ENCODE measurements around the gene MECR. TPM values are rescaled to one million over a fixed set of nuclear protein-coding genes. Genes with fewer than 3 reads are reported as not detected.
A peak's percentile ranks its signal among the peaks of the same experiment; 100 is the strongest.

The MECR gene
- total and polyA plus RNA-seq, 4 experiments from 2014 or later = 12.0 to 17.1 (median 14.2) TPM

- CTCF ChIA-PET (ENCODE audit: partially characterized antibody) = no interaction called here
Observed at GRCh38 chr1:29247044-29247443, 16.3 kb upstream of the MECR start.

GRCh38 chr1:29245876-29246275, 15.1 kb upstream of the MECR start:
- Mint-ChIP-seq H3K4me1 (no peaks in the 10 kb centered on the region), H3K27ac (no peak overlapping the region), H3K27me3 (peaks cover 8 to 32% of the 10 kb centered on the region in 2 donors), H3K4me3 (no peak overlapping the region), H3K9me3 (no peaks in the 10 kb centered on the region), H3K36me3 (no peaks in the 10 kb centered on the region)
- DNase-seq = no peak
- H3K36me3 ChIP-seq (ENCODE audit: insufficient read depth, low read length) = no peaks in the 10 kb centered on the region
- H3K9me3 ChIP-seq (ENCODE audit: control insufficient read depth in 1 of 2, low read length in 2 of 2) = no peaks in the 10 kb centered on the region
- POLR2A ChIA-PET (ENCODE audit: partially characterized antibody) = no interaction called here
- H3K4me3 ChIP-seq (ENCODE audit: low read length in 2 of 2) = no peak overlapping the region
- no peak overlapping the region for H3K27ac ChIP-seq (ENCODE audit: low read depth, low read length)
- no peaks in the 10 kb centered on the region for H3K27me3 ChIP-seq (ENCODE audit: insufficient read depth, low read length)
- intact Hi-C loops (cut with micrococcal nuclease) = no loop called here
- H3K4me1 ChIP-seq (ENCODE audit: insufficient read depth, low read length) = no peaks in the 10 kb centered on the region
- CTCF ChIA-PET (ENCODE audit: partially characterized antibody) = no interaction called here

More at GRCh38 chr1:29247044-29247443, 16.3 kb upstream of the MECR start:
- no peak overlapping the region for H3K4me3 ChIP-seq (ENCODE audit: low read length in 2 of 2)
- Mint-ChIP-seq H3K36me3 (no peaks in the 10 kb centered on the region), H3K4me3 (no peak overlapping the region), H3K27ac (no peak overlapping the region), H3K27me3 (peaks cover 3 to 27% of the 10 kb centered on the region in 2 donors), H3K9me3 (no peaks in the 10 kb centered on the region), H3K4me1 (no peaks in the 10 kb centered on the region)
- no peaks in the 10 kb centered on the region for H3K27me3 ChIP-seq (ENCODE audit: insufficient read depth, low read length)
- no peaks in the 10 kb centered on the region for H3K4me1 ChIP-seq (ENCODE audit: insufficient read depth, low read length)
- intact Hi-C loops (cut with micrococcal nuclease) = no loop called here
- POLR2A ChIA-PET (ENCODE audit: partially characterized antibody) = no interaction called here
- DNase-seq = no peak
- H3K9me3 ChIP-seq (ENCODE audit: control insufficient read depth in 1 of 2, low read length in 2 of 2) = no peaks in the 10 kb centered on the region
- H3K36me3 ChIP-seq (ENCODE audit: insufficient read depth, low read length) = no peaks in the 10 kb centered on the region
- H3K27ac ChIP-seq (ENCODE audit: low read depth, low read length) = no peak overlapping the region

GRCh38 chr1:29245261-29245660, 14.5 kb upstream of the MECR start:
- CTCF ChIA-PET (ENCODE audit: partially characterized antibody) = no interaction called here
- Mint-ChIP-seq H3K27ac (no peak overlapping the region), H3K9me3 (no peaks in the 10 kb centered on the region), H3K36me3 (no peaks in the 10 kb centered on the region), H3K27me3 (peaks cover 10 to 34% of the 10 kb centered on the region in 2 donors), H3K4me3 (no peak overlapping the region), H3K4me1 (no peaks in the 10 kb centered on the region)
- H3K4me3 ChIP-seq (ENCODE audit: low read length in 2 of 2) = no peak overlapping the region
- DNase-seq = no peak
- POLR2A ChIA-PET (ENCODE audit: partially characterized antibody) = no interaction called here
- no peaks in the 10 kb centered on the region for H3K36me3 ChIP-seq (ENCODE audit: insufficient read depth, low read length)
- H3K27me3 ChIP-seq (ENCODE audit: insufficient read depth, low read length) = peaks cover 2% of the 10 kb centered on the region
- no peak overlapping the region for H3K27ac ChIP-seq (ENCODE audit: low read depth, low read length)
- no peaks in the 10 kb centered on the region for H3K9me3 ChIP-seq (ENCODE audit: control insufficient read depth in 1 of 2, low read length in 2 of 2)
- intact Hi-C loops (cut with micrococcal nuclease) = no loop called here
- H3K4me1 ChIP-seq (ENCODE audit: insufficient read depth, low read length) = no peaks in the 10 kb centered on the region

GRCh38 chr1:29243871-29244200, 13.1 kb upstream of the MECR start:
- Mint-ChIP-seq H3K27me3 (peaks cover 21 to 39% of the 10 kb centered on the region in 2 donors), H3K9me3 (no peaks in the 10 kb centered on the region), H3K36me3 (no peaks in the 10 kb centered on the region), H3K27ac (no peak overlapping the region), H3K4me1 (peaks cover 0 to 6% (median under 1%) of the 10 kb centered on the region in 4 donors), H3K4me3 (no peak overlapping the region)
- no peak for DNase-seq
- ChIA-PET POLR2A (ENCODE audit: partially characterized antibody) (interaction anchor here (1.0 kb wide), 1 partner anchor 1475 kb away, joined by 3 read pairs; no protein-coding TSS in a partner anchor), CTCF (ENCODE audit: partially characterized antibody) (interaction anchor here (0.8 to 1.1 kb wide), 2 partner anchors 17 to 1136 kb away, joined by 3 to 5 read pairs; no protein-coding TSS in a partner anchor)
- H3K27ac ChIP-seq (ENCODE audit: low read depth, low read length) = no peak overlapping the region
- intact Hi-C loops (cut with micrococcal nuclease) = no loop called here
- peaks cover 8% of the 10 kb centered on the region for H3K27me3 ChIP-seq (ENCODE audit: insufficient read depth, low read length)
- H3K36me3 ChIP-seq (ENCODE audit: insufficient read depth, low read length) = no peaks in the 10 kb centered on the region
- no peaks in the 10 kb centered on the region for H3K4me1 ChIP-seq (ENCODE audit: insufficient read depth, low read length)
- no peak overlapping the region for H3K4me3 ChIP-seq (ENCODE audit: low read length in 2 of 2)
- no peaks in the 10 kb centered on the region for H3K9me3 ChIP-seq (ENCODE audit: control insufficient read depth in 1 of 2, low read length in 2 of 2)

GRCh38 chr1:29243023-29243870, 12.5 kb upstream of the MECR start:
- peaks cover 13% of the 10 kb centered on the region for H3K27me3 ChIP-seq (ENCODE audit: insufficient read depth, low read length)
- no peak overlapping the region for H3K4me3 ChIP-seq (ENCODE audit: low read length in 2 of 2)
- no peaks in the 10 kb centered on the region for H3K36me3 Mint-ChIP-seq
- H3K36me3 ChIP-seq (ENCODE audit: insufficient read depth, low read length) = no peaks in the 10 kb centered on the region
- peak overlapping the region in 1 of 7 donors; percentile 66 for H3K27ac Mint-ChIP-seq
- no peaks in the 10 kb centered on the region for H3K9me3 Mint-ChIP-seq
- peaks cover under 1% of the 10 kb centered on the region for H3K4me1 ChIP-seq (ENCODE audit: insufficient read depth, low read length)
- H3K9me3 ChIP-seq (ENCODE audit: control insufficient read depth in 1 of 2, low read length in 2 of 2) = no peaks in the 10 kb centered on the region
- no peak overlapping the region for H3K27ac ChIP-seq (ENCODE audit: low read depth, low read length)
- no peak for DNase-seq
- CTCF ChIA-PET (ENCODE audit: partially characterized antibody) = no interaction called here
- POLR2A ChIA-PET (ENCODE audit: partially characterized antibody) = interaction anchor here (1.0 kb wide), 1 partner anchor 1476 kb away, joined by 3 read pairs; no protein-coding TSS in a partner anchor
- H3K4me1 Mint-ChIP-seq = peaks cover 3 to 11% (median 4%) of the 10 kb centered on the region in 4 donors
- intact Hi-C loops (cut with micrococcal nuclease) = no loop called here
- peaks cover 22 to 39% of the 10 kb centered on the region in 2 donors for H3K27me3 Mint-ChIP-seq
- no peak overlapping the region for H3K4me3 Mint-ChIP-seq

- H3K36me3 ChIP-seq (ENCODE audit: insufficient read depth, low read length) = no peaks in the 10 kb centered on the region
- Mint-ChIP-seq H3K36me3 (no peaks in the 10 kb centered on the region), H3K9me3 (peaks cover 0 to 3% (median 0%) of the 10 kb centered on the region in 8 donors), H3K27me3 (peaks cover 33 to 36% of the 10 kb centered on the region in 2 donors), H3K27ac (no peak overlapping the region), H3K4me1 (peaks cover 12 to 27% (median 16%) of the 10 kb centered on the region in 4 donors), H3K4me3 (peak overlapping the region in 1 of 8 donors; percentile 21)
- no peak overlapping the region for H3K27ac ChIP-seq (ENCODE audit: low read depth, low read length)
- intact Hi-C loops (cut with micrococcal nuclease) = no loop called here
- no peaks in the 10 kb centered on the region for H3K9me3 ChIP-seq (ENCODE audit: control insufficient read depth in 1 of 2, low read length in 2 of 2)
- POLR2A ChIA-PET (ENCODE audit: partially characterized antibody) = no interaction called here
- no peak overlapping the region for H3K4me3 ChIP-seq (ENCODE audit: low read length in 2 of 2)
- H3K4me1 ChIP-seq (ENCODE audit: insufficient read depth, low read length) = peaks cover 14% of the 10 kb centered on the region
- DNase-seq = no peak
- H3K27me3 ChIP-seq (ENCODE audit: insufficient read depth, low read length) = peaks cover 19% of the 10 kb centered on the region
- CTCF ChIA-PET (ENCODE audit: partially characterized antibody) = no interaction called here
Observed at GRCh38 chr1:29240986-29241385, 10.3 kb upstream of the MECR start.

- Mint-ChIP-seq H3K27ac (no peak overlapping the region), H3K4me3 (no peak overlapping the region), H3K36me3 (no peaks in the 10 kb centered on the region), H3K9me3 (peaks cover 0 to 3% (median 0%) of the 10 kb centered on the region in 8 donors), H3K4me1 (peaks cover 15 to 32% (median 16%) of the 10 kb centered on the region in 4 donors), H3K27me3 (peaks cover 39 to 42% of the 10 kb centered on the region in 2 donors)
- Histone ChIP-seq H3K9me3 (ENCODE audit: control insufficient read depth in 1 of 2, low read length in 2 of 2) (no peaks in the 10 kb centered on the region), H3K4me1 (ENCODE audit: insufficient read depth, low read length) (peaks cover 14% of the 10 kb centered on the region), H3K4me3 (ENCODE audit: low read length in 2 of 2) (no peak overlapping the region), H3K36me3 (ENCODE audit: insufficient read depth, low read length) (no peaks in the 10 kb centered on the region), H3K27ac (ENCODE audit: low read depth, low read length) (no peak overlapping the region), H3K27me3 (ENCODE audit: insufficient read depth, low read length) (peaks cover 19% of the 10 kb centered on the region)
- intact Hi-C loops (cut with micrococcal nuclease) = no loop called here
- ChIA-PET CTCF (ENCODE audit: partially characterized antibody) (no interaction called here), POLR2A (ENCODE audit: partially characterized antibody) (interaction anchor here (0.8 kb wide), 1 partner anchor 10 kb away, joined by 3 read pairs; the partner anchor contains the start of gene MECR)
- no peak for DNase-seq
Observed at GRCh38 chr1:29240400-29240837, 9.7 kb upstream of the MECR start.
